Measurements from ENCODE around the gene TSC22D2.

TSC22D2 gene

GRCh38 chr3:150426292-150426691, 18.2 kb downstream of the TSC22D2 start:
- H3K79me2 ChIP-seq (ENCODE audit: insufficient read depth, low read length), result peaks cover 93% of the 10 kb centered on the region

GRCh38 chr3:150428562-150428961, 20.5 kb downstream of the TSC22D2 start:
- Histone ChIP-seq H3K79me2 (ENCODE audit: insufficient read depth, low read length) (peaks cover 89% of the 10 kb centered on the region), H3K36me3 (ENCODE audit: insufficient read depth, low read length) (peaks cover 3% of the 10 kb centered on the region; the same call in 1 of the 2 replicates), H3K9me3 (ENCODE audit: insufficient read depth, low read depth, low read length) (no peaks in the 10 kb centered on the region)

More at GRCh38 chr3:150426292-150426691, 18.2 kb downstream of the TSC22D2 start:
- Histone ChIP-seq H3K4me2 (ENCODE audit: low read depth, low read length, poor library complexity, severe bottlenecking) (no peak overlapping the region), H2AFZ (ENCODE audit: low read length) (no peak overlapping the region), H3K27me3 (ENCODE audit: insufficient read depth, low read length, poor library complexity, severe bottlenecking) (no peaks in the 10 kb centered on the region), H3K9ac (ENCODE audit: low read depth, low read length, poor library complexity, severe bottlenecking) (no peak overlapping the region), H3K4me3 (ENCODE audit: low read length, poor library complexity, severe bottlenecking) (no peak overlapping the region), H3K4me1 (ENCODE audit: insufficient read depth, low read length, poor library complexity, severe bottlenecking) (peaks cover 22% of the 10 kb centered on the region), H4K20me1 (ENCODE audit: insufficient read depth, low read length, poor library complexity, severe bottlenecking) (peaks cover 64% of the 10 kb centered on the region), H3K9me3 (ENCODE audit: insufficient read depth, low read depth, low read length) (no peaks in the 10 kb centered on the region), H3K9me2 (replicated peaks; ENCODE audit: low read depth, low read length) (no peaks in the 10 kb centered on the region), H3F3A (ENCODE audit: low read depth) (no peaks in the 10 kb centered on the region), H3K36me3 (ENCODE audit: insufficient read depth, low read length) (peaks cover 7% of the 10 kb centered on the region; the same call in 1 of the 2 replicates)
- TF ChIP-seq EZH2phosphoT487 (IDR thresholded peaks at IDR 0.05; ENCODE audit: borderline replicate concordance) (no peak), CTCF (conservative IDR thresholded peaks at IDR 0.05; ENCODE audit: low read length) (no peak)

GRCh38 chr3:150429767-150430671, 21.9 kb downstream of the TSC22D2 start:
- H3K79me2 ChIP-seq (ENCODE audit: insufficient read depth, low read length), result peaks cover 90% of the 10 kb centered on the region
- no peaks in the 10 kb centered on the region for H3K27me3 ChIP-seq (ENCODE audit: insufficient read depth, low read length, poor library complexity, severe bottlenecking)
- H3K9ac ChIP-seq (ENCODE audit: low read depth, low read length, poor library complexity, severe bottlenecking), result no peak overlapping the region
- H3F3A ChIP-seq (ENCODE audit: low read depth), result no peaks in the 10 kb centered on the region
- H3K4me1 ChIP-seq (ENCODE audit: insufficient read depth, low read length, poor library complexity, severe bottlenecking), result peaks cover 6% of the 10 kb centered on the region
- H3K9me2 ChIP-seq (replicated peaks; ENCODE audit: low read depth, low read length), result no peaks in the 10 kb centered on the region
- H3K9me3 ChIP-seq (ENCODE audit: insufficient read depth, low read depth, low read length), result no peaks in the 10 kb centered on the region
- peaks cover 49% of the 10 kb centered on the region for H4K20me1 ChIP-seq (ENCODE audit: insufficient read depth, low read length, poor library complexity, severe bottlenecking)
- peak overlapping the region; percentile 13 for H3K4me2 ChIP-seq (ENCODE audit: low read depth, low read length, poor library complexity, severe bottlenecking)
- no peak overlapping the region for H2AFZ ChIP-seq (ENCODE audit: low read length)
- H3K36me3 ChIP-seq (ENCODE audit: insufficient read depth, low read length), result no peaks in the 10 kb centered on the region; the same call in 1 of the 2 replicates
- TF ChIP-seq EZH2phosphoT487 (IDR thresholded peaks at IDR 0.05; ENCODE audit: borderline replicate concordance) (no peak), CTCF (conservative IDR thresholded peaks at IDR 0.05; ENCODE audit: low read length) (no peak)
- H3K4me3 ChIP-seq (ENCODE audit: low read length, poor library complexity, severe bottlenecking), result no peak overlapping the region

More at GRCh38 chr3:150428562-150428961, 20.5 kb downstream of the TSC22D2 start:
- H3K4me3 ChIP-seq (ENCODE audit: low read length, poor library complexity, severe bottlenecking), result no peak overlapping the region
- H4K20me1 ChIP-seq (ENCODE audit: insufficient read depth, low read length, poor library complexity, severe bottlenecking), result peaks cover 53% of the 10 kb centered on the region
- H3K4me1 ChIP-seq (ENCODE audit: insufficient read depth, low read length, poor library complexity, severe bottlenecking), result peaks cover 6% of the 10 kb centered on the region
- no peak overlapping the region for H2AFZ ChIP-seq (ENCODE audit: low read length)
- no peaks in the 10 kb centered on the region for H3K27me3 ChIP-seq (ENCODE audit: insufficient read depth, low read length, poor library complexity, severe bottlenecking)
- H3K4me2 ChIP-seq (ENCODE audit: low read depth, low read length, poor library complexity, severe bottlenecking), result no peak overlapping the region
- no peak overlapping the region for H3K9ac ChIP-seq (ENCODE audit: low read depth, low read length, poor library complexity, severe bottlenecking)
- TF ChIP-seq CTCF (conservative IDR thresholded peaks at IDR 0.05; ENCODE audit: low read length) (no peak), EZH2phosphoT487 (IDR thresholded peaks at IDR 0.05; ENCODE audit: borderline replicate concordance) (no peak)
- no peaks in the 10 kb centered on the region for H3F3A ChIP-seq (ENCODE audit: low read depth)
- H3K9me2 ChIP-seq (replicated peaks; ENCODE audit: low read depth, low read length), result no peaks in the 10 kb centered on the region
